Activated naive CD4-positive, alpha-beta T cell treated with Interleukin-2 at 50 U/mL for 16 hours (primary cell): ENCODE results near the gene ACKR2.

Experiments used
- DNase-seq: peaks from one replicate; pipeline ENCODE4 v3.0.0-alpha.2; 2020

Gene ACKR2, protein sequence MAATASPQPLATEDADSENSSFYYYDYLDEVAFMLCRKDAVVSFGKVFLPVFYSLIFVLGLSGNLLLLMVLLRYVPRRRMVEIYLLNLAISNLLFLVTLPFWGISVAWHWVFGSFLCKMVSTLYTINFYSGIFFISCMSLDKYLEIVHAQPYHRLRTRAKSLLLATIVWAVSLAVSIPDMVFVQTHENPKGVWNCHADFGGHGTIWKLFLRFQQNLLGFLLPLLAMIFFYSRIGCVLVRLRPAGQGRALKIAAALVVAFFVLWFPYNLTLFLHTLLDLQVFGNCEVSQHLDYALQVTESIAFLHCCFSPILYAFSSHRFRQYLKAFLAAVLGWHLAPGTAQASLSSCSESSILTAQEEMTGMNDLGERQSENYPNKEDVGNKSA

DNA sequence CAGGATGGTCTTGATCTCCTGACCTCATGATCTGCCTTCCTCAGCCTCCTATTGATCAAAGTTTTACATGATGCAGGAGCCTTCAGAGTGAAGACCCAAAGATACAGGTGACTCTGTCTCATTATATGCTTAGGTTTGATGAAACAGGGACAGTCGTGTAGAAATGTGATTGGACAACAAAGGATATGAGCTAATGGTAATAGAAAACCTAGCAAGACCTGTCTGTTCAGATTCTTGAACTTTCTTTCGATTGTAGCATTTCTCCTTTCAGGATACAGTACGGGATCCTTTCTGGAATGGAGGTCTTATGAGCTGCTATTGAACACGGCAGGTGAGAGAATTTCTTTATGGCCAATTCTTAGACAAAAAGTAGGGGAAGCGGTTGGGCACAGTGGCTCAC is at the start of gene ACKR2:
TSS of gene ACKR2 (plus strand) at position 244 of the 400 bp plus-strand sequence. CDS start 55,058 bp downstream, outside the sequence.
- DNase-seq = no peak

DNA sequence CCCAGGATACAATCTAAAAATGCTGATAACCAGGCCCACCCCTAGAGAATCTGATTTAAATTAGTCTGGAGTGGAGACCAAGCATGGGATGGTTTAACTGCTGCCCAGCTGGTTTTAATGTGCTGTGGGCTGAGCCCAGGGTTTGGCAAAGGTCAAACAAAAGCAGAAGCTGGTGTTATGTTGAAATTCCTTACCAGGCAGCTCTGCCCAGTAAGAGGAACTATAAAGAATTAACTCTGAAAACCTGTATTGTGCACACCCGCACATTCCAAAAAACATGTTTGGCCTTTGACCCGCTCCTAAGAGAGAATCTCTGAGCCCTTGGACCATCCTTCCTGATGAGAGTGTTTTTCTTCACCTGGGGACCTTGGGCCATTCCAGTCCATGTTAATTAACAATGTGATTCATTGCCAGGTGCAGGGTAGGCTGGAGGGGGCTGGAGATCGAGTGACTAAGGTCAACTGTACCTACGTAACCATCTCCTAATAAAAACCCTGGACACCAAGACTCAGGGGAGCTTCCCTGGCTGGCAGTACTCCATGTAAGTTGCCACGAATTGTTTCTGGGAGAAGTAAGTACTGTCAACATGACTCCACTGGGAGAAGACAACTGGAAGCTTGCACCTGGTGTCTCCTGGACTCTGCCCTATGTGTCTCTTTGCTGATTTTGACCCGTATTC is 47.1 kb upstream of the ACKR2 start:
- DNase-seq = no peak

DNA sequence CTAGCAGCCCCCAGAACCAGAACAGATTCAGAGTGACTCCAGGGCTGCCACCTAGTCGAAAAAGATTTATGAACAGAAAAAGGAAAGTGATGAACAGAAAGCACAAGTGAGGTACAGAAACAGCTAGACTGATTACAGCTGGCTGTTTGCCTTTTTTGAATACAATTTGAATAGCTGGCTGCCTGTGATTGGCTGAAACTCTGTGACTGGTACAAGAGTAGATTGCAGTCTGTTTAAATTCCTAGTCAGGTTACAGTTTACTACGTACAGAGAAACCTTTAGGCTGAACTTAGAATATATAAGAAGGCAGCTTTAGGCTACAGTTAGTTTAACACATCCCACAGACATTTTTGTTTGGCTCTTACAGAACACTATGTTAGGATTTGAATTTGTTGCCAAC is 46.2 kb upstream of the ACKR2 start:
- DNase-seq = no peak

DNA sequence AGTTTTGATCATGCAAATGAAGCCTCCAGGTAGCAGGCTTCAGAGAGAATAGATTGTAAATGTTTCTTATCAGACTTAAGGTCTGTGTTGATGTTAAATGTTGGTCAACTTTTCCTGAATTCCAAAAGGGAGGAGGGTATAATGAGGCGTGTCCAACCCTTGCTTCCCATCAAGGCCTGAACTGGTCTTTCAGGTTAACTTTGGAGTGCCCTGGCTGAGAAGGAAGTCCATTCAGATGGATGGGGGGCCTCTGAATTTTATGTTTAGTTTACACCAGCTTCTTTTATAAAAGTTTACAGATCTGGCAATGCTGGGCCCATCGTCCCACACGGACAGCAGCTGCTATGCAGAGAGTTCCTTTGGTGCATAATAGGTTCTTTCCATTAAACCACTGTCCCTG is 45.1 kb upstream of the ACKR2 start:
- no peak for DNase-seq

DNA sequence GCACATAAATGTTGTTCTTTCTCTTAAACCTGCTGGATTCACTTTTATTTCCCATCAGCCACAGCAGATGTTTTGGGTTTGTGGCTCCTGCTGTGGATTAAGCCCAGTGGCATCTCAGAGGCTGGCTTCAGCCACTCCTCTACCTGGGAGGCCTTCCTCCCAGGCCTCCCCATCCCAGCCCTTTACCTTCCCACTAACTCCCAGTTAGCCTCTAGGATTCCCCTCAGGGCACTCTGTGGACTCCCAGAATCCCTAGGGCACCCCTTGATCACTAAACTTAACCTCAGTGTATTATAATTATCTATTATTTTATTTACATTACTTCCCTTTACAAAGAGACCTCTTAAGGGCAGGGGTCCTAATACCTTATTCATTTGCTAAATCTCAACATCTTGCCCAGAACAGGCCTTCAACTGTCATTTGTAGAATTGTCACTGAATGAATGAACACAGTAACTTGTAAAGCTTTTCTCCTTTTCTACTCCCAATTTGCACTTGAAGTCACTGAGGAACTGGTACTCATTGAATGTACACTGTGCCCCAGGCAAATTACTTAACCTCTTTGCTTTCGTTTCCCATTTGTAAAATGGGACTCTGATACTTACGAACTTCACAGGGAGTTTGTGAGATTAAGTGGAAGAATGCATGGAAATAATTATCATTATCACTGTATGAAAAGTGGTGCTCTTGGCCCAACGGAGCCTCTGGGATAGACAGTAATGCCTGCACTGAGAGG is 44.5 kb upstream of the ACKR2 start:
- DNase-seq = no peak

DNA sequence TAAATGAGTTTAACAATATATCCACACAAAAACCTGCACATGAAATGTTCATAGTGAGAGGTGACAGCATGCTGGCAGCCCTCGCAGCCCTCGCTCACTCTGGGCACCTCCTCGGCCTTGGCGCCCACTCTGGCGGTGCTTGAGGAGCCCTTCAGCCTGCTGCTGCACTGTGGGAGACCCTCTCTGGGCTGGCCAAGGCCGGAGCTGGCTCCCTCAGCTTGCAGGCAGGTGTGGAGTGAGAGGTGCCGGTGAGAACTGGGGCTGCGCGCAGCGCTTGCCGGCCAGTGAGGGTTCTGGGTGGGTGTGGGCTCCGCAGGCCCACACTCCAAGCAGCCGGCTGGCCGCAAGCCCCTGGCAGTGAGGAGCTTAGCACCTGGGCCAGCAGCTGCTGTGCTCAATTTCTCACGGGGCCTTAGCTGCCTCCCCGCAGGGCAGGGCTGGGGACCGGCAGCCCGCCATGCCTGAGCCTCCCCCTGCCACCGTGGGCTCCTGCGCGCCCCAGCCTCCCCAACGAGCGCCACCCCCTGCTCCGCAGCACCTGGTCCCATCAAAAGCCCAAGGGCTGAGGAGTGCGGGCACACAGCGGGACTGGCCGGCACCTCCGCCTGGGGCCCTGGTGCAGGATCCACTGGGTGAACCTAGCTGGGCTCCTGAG is 39.6 kb upstream of the ACKR2 start:
- DNase-seq = no peak

DNA sequence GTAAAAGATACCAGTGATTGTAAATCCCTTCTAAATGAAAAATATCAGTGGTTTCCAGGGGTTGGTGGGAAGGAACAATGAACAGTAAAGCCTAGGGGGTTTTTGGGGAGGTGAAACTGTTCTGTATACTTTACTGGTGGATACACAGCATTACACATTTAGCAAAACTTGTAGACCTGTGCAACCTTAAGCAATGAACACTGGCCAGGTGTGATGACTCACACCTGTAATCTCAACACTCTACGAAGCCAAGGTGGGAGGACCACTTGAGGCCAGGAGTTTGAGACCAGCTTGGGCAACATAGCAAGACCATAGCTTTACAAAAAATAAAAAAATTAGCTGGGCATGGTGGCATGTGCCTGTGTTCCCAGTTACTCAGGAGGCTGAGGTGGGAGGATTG is 38.0 kb upstream of the ACKR2 start:
- no peak for DNase-seq

DNA sequence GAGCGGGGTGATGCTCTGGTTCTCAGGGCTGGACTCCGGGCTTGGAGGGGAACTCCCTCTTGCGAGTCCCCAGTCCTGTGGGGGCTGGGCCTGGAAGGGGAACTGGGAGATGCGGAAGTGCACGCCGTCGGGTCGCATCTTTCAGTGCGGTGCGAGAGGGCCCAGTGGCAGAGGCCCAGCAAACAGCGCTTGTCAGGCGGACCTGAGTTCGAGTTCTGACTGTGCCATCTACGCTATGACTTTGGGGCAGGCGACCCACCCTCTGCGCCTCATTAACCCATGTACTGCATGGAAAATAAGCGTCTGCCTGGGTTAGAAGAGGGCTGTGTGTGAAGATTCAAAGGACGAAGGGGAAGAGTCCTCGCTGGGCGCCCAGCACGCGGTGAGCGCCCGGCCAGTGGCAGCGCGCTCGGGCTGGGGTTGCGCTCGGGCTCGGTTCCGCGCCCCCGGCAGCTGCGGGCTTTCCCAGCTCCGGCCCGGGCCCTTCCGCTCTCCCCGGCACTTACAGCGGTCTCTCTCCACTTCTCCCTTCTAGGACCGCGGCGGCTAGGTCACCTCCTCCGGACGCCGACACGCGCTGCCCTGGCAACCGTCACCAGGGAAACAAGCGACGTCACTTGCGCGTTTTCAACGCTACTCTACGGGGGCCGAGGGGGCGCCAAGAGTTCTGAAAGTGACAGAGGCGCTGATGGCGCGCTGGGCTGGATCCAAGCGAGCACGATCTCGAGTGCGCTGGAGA is 36.4 kb upstream of the ACKR2 start, which contains the start of gene CCDC13:
TSS of gene CCDC13 (minus strand) at position 584 of the 739 bp plus-strand sequence. CDS start 14,908 bp downstream, outside the sequence.
- peak; percentile 87 for DNase-seq

DNA sequence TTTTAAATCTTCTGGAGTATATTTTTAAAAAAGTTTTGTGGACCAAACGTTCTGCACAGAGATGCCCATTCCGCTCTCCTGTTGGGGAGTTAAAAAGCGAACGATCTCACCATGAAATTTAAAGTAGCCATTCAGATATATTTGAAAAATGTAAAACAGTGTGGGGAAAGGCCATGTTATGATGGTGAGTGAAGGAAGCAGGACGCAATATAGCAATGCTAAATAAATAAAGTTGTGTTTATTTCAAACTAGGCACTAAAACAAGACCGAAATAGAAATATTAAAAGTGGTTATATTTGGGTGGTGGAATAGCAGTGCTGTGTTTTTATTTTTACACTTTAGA is 35.9 kb upstream of the ACKR2 start:
- DNase-seq = no peak

DNA sequence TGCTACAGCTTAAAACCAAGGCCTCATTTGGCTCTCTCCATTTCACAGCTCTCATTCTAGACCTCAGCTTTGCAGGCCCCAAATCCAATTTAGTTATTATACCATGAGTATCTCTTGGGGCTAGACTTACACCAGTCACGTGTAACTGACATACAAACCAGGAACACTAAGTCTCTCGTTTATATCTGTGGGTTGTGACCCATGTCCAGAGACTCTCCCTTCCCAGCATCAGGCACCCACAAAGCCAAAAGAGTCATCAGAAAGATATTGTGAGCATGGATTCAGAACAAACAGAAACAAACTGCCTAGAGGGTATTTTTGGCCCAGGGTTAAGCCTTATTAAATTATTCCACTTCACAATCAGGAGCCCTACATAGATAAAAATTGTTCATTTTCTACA is 30.6 kb upstream of the ACKR2 start:
- no peak for DNase-seq

DNA sequence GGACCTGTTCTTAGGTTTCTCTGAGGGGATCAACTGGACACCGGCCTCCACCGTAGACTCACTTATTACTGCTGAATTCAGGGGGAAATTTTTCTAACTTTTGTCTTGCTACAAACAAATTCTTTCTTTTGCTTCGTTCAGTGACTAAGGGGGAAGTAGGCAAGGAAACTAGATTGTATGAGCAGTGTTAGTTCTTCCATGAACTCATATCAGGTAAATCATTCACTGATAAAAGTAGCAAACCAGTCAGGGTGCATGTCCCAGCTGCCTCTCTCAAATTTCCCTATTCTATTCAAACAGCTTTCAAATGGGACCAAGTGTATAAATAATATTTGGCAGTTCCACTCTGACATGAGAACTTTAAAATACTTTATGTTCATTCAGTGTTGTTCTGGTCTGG is 28.8 kb upstream of the ACKR2 start:
- DNase-seq = no peak

DNA sequence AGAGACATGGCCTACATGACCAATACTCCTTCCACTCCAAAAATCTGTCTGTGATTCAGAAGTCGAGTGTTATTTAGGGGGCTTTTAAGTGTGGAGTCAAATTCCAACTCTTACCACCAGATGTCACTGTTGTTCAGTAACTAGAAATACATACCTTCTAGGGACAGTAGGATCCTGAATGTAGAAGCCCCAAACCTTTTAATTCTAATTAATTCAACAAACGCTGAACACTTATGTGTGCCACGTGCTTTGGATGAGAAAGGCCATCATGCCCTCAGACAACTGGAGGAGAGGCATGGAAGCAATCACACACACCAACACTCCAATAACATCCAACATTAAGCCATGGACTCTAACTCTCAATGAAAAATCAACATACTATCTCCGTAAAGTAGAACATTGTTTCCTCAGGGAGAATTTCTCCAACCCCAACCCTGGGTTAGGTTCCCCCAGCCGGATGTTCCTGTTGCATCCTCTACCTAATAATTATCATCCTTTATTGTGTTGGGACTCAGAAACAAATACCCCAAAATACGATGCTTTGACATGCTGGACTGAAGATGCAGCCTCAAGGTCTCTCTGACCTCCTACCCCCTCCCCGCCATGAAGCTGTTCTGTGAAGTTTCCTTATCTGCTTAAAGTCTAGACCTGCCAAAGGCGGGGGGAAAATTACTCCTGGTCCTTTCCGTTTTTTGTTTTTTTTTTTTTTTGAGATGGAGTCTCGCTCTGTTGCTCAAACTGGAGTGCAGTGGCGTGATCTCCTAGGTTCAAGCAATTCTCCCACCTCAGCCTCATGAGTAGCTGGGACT is 28.1 kb upstream of the ACKR2 start:
- DNase-seq = no peak

DNA sequence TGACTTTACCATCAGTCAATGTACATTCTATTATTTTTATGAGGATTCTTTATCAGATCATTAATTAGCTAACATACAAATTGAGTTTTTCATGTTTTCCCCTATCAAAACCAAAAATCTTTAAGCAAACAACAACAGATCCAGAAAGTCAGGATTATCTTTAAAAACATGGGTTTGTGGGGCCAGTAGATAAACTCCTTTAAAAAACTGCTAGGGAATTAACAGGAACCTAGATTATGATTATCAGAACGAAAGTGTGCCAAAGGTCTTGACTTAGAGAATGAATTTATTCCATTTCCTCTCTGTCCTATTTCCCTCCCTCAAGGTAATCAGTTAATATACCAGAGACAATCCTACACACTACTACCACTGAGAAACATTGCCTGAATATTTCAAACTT is 23.0 kb upstream of the ACKR2 start:
- DNase-seq = no peak

DNA sequence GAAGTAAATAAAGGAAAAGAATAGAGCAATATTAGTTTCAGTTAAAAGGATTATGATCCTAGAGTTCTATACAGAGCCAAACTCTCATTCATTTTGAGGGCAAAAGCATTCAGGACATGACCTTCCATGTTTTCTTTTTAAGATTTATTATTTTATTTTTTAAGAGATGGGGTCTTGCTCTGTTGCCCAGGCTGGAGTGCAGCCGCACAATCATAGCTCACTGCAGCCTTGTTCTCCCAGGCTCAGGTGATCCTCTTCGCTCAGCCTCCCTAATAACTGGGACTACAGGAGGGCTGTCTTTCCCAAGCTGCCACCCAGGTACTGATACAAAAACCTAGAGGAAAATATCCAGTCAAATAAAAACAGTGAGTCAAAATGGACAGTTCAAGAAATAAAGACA is 22.6 kb upstream of the ACKR2 start:
- DNase-seq = no peak

DNA sequence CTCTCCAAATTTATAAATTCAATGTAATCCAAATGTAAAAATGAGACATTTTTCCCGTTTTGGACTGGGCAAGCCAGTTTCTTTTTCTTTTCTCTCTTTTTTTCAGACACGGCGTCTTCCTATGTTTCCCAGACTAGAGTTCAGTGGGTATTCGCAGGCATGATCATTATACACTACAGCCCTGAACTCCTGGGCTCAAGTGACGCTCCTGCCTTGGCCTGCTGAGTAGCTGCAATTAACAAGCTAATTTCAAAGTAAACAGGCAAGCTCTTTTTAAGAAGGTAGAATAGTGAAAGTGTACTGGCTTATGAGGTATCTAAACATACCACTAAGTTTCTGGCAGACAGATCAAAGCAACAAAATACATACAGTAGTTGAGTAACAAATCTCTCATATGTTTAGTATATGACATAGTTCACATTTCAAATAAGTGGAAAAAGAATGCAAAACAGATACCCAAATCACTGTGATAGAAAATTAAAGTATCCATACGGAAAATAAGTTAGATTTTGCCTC is 18.5 kb upstream of the ACKR2 start:
- no peak for DNase-seq

DNA sequence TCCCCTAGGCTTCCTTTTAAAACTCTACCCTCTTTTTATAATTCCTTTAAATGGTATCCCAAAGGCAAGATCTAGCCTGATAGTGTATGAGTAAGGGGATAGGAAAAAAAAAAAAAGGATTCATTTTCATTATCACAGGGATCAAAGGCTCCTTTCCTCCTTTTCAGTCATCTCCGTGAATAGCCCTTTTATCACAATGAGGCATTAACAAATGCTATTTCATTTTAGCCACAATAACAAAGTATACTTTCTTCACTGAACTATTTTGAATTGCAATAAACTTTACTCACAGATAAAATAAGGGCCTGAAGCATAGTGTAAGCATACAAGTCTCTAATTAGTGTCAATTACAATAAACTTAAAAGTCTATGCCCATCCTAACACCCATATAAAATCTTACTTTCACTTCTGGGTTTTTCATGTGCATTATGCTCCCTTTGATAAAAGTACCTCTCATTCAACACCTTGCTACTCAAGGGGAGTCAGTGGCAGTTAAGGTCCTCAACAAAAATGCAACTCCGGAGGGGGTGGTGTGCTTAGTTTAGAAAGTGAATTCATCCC is 13.5 kb upstream of the ACKR2 start:
- DNase-seq = no peak

DNA sequence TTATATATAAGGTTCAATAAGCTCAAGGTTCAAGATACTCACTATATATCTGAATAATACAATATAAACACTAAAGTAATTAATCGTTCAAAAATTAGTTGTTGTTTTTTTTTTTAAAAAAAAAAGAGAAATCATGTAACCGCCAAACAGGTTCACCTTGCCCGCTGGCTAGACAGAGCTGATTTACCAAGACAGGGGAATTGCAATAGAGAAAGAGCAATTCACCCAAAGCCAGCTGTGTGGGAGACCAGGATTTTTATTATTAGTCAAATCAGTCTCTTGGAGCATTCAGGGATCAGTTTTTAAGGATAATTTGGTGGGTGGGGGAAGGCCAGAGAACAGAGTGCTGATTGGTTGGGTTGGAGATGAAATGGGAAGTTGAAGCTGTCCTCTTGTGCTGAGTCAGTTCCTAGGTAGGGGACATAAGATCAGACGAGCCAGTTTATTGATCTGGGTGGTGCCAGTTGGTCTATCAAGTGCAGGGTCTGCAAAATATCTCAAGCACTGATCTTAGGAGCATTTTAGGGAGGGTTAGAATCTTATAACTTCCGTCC is 12.8 kb upstream of the ACKR2 start:
- no peak for DNase-seq

DNA sequence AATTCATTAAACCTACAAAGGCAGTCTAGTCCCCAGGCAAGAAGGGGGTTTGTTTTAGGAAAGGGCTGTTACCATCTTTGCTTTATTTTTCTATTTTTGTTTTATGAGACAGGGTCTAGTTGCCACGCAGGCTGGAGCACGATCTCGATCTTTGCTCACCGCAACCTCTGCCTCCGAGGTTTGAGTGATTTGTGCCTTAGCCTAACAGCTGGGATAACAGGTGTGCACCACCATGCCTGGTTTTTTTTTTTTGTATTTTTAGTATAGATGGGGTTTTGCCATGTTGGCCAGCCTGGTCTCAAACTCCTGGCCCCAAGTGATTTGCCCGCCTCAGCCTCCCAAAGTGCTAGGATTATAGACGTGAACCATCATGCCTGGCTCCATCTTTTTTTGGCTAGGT is 9.9 kb upstream of the ACKR2 start:
- DNase-seq = no peak

DNA sequence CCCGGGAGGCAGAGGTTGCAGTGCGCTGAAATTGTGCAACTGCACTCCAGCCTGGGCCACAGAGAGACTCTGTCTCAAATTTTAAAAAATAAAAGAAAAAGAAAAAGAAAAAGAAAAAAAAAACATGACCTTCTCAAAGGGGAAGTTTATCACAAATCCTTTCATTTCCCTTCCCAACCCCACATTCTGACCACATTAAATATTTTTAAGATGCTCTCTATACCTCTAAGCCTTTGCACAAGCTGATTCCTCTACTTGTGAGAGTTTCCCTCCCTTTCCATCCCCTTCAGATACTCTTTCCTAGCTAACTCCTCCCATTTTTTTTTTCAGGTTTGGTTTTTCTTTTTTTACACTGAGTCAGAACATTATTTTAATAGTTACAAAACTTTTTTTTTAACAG is 9.0 kb upstream of the ACKR2 start:
- DNase-seq = no peak

DNA sequence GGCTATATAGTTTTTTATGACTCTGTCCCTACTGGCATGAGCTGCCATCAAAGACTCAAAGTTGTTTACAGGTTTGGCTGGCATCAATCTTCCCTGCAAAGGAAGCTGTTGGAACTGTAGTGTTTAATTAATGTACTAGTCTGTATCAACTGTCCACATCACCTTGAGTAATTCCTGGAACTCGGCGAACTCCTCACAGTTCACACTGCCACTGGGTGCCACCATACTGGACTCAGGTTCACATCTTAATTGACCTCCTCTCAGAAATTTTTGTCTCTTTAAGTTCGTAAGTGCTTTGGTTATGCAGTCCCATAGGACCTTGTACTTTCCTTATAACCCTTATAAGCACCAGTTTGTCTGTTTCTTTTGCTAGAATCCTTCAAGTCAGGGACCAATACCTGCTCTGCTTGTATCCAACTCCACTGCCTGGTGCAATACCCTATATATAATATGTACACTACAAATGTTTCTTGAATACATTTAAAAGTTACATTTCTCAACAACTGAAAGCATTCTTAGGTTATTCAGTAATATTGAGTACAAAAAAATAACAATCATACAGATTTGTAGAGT is 8.1 kb upstream of the ACKR2 start:
- no peak for DNase-seq
